HEK293 (cell line): ENCODE data around the gene ASB5.

Experiments
- CTCF ChIA-PET: fragments of 350-600 bp; formaldehyde crosslinking; extraction: SDS; loops from one replicate; lab custom pipeline; 2021; ENCODE audit warnings: antibody characterized with exemption; lab: Yijun Ruan, JAX
- POLR2A ChIA-PET: fragments of 300-600 bp; formaldehyde crosslinking; extraction: SDS; loops from one replicate; lab custom pipeline; 2020; ENCODE audit warnings: antibody characterized with exemption, inconsistent platforms; lab: Yijun Ruan, JAX
- H3K27ac ChIP-seq: fragments of 200-500 bp; sonication (Bioruptor generic); 2 replicates; pipeline ENCODE4 v1.5.1; 2014; ENCODE audit warnings: low read depth, low read length, control low read depth, inconsistent platforms; ENCODE audit errors: extremely low read depth
- H3K36me3 ChIP-seq, 2 experiments: fragments of 200-500 bp in 1 of 2; sonication (Bioruptor generic) in 1 of 2; 1 replicate in 1 of 2; 2 replicates in 1 of 2; pipeline ENCODE4 v1.5.1; 2014 to 2017; ENCODE audit warnings: inconsistent platforms in 2 of 2, low read length in 2 of 2; ENCODE audit not compliant: control insufficient read depth in 2 of 2, insufficient read depth in 1 of 2
- H3K4me1 ChIP-seq: fragments of 200-500 bp; sonication (Bioruptor generic); 2 replicates; pipeline ENCODE4 v1.5.1; 2014; ENCODE audit warnings: mild to moderate bottlenecking, low read length, inconsistent platforms; ENCODE audit not compliant: control insufficient read depth, insufficient read depth
- H3K4me3 ChIP-seq: 2 replicates; pipeline ENCODE4 v1.5.1; 2011; ENCODE audit warnings: low read depth, mild to moderate bottlenecking, control low read depth, low read length, moderate library complexity
- H3K9me3 ChIP-seq: fragments of 200-500 bp; sonication (Bioruptor generic); 2 replicates; pipeline ENCODE4 v1.5.1; 2014; ENCODE audit warnings: low read depth, low read length, inconsistent platforms; ENCODE audit not compliant: control insufficient read depth, insufficient read depth
- EGR2 ChIP-seq: fragments of 450-650 bp; formaldehyde crosslinking; IDR thresholded peaks from 2 replicates; pipeline ENCODE4 v1.5.1; 2016; ENCODE audit warnings: low read depth, missing biosample characterization, missing genetic modification characterization
- GFI1B ChIP-seq: fragments of 450-650 bp; formaldehyde crosslinking; IDR thresholded peaks from 2 replicates; pipeline ENCODE4 v1.5.1; 2016; ENCODE audit warnings: missing biosample characterization, missing genetic modification characterization
- OVOL3 ChIP-seq: fragments of 450-650 bp; formaldehyde crosslinking; IDR thresholded peaks from 2 replicates; pipeline ENCODE4 v1.5.1; 2016; ENCODE audit warnings: missing biosample characterization, missing genetic modification characterization
- SALL2 ChIP-seq: fragments of 450-650 bp; formaldehyde crosslinking; IDR thresholded peaks from 2 replicates; pipeline ENCODE4 v1.5.0; 2017; ENCODE audit warnings: missing biosample characterization, mild to moderate bottlenecking, missing genetic modification characterization, borderline replicate concordance
- SETDB1 ChIP-seq: IDR thresholded peaks from one replicate; pipeline ENCODE4 v1.6.1; 2017; ENCODE audit warnings: mild to moderate bottlenecking, low read length, moderate library complexity, mixed read lengths; ENCODE audit not compliant: insufficient read length
- TCF7L2 ChIP-seq: IDR thresholded peaks from 2 replicates; pipeline ENCODE4 v1.6.1; 2011; ENCODE audit warnings: low read depth, mild to moderate bottlenecking, inconsistent platforms, low read length, moderate library complexity, borderline replicate concordance
- WT1 ChIP-seq: fragments of 450-650 bp; formaldehyde crosslinking; IDR thresholded peaks from 2 replicates; pipeline ENCODE4 v1.5.1; 2016; ENCODE audit warnings: missing biosample characterization, missing genetic modification characterization
- ZBTB21 ChIP-seq: fragments of 450-650 bp; formaldehyde crosslinking; IDR thresholded peaks from 2 replicates; pipeline ENCODE4 v1.5.1; 2017; ENCODE audit warnings: missing biosample characterization, missing genetic modification characterization
- ZBTB7A ChIP-seq: fragments of 450-650 bp; formaldehyde crosslinking; IDR thresholded peaks from 2 replicates; pipeline ENCODE4 v1.5.1; 2016; ENCODE audit warnings: low read depth, missing biosample characterization, missing genetic modification characterization
- ZBTB8A ChIP-seq: fragments of 450-650 bp; formaldehyde crosslinking; IDR thresholded peaks from 2 replicates; pipeline ENCODE4 v1.5.1; 2016; ENCODE audit warnings: missing biosample characterization, missing genetic modification characterization
- ZFP37 ChIP-seq: fragments of 450-650 bp; formaldehyde crosslinking; IDR thresholded peaks from 2 replicates; pipeline ENCODE4 v1.5.1; 2016; ENCODE audit warnings: missing biosample characterization, missing genetic modification characterization
- ZNF112 ChIP-seq: fragments of 450-650 bp; formaldehyde crosslinking; IDR thresholded peaks from 2 replicates; pipeline ENCODE4 v1.5.0; 2017; ENCODE audit warnings: missing biosample characterization, missing genetic modification characterization
- ZNF169 ChIP-seq: fragments of 450-650 bp; formaldehyde crosslinking; IDR thresholded peaks from 2 replicates; pipeline ENCODE4 v1.5.1; 2016; ENCODE audit warnings: missing biosample characterization, missing genetic modification characterization
- ZNF2 ChIP-seq: fragments of 450-650 bp; formaldehyde crosslinking; IDR thresholded peaks from 2 replicates; pipeline ENCODE4 v1.5.1; 2016; ENCODE audit warnings: missing biosample characterization, missing genetic modification characterization
- ZNF221 ChIP-seq: fragments of 450-650 bp; formaldehyde crosslinking; IDR thresholded peaks from 2 replicates; pipeline ENCODE4 v1.5.1; 2017; ENCODE audit warnings: missing biosample characterization, missing genetic modification characterization, borderline replicate concordance
- ZNF354C ChIP-seq: fragments of 450-650 bp; formaldehyde crosslinking; IDR thresholded peaks from 2 replicates; pipeline ENCODE4 v1.5.1; 2016; ENCODE audit warnings: missing biosample characterization, missing genetic modification characterization, low read depth, borderline replicate concordance
- ZNF404 ChIP-seq: fragments of 450-650 bp; formaldehyde crosslinking; IDR thresholded peaks from 2 replicates; pipeline ENCODE4 v1.5.1; 2017; ENCODE audit warnings: missing biosample characterization, missing genetic modification characterization
- ZNF423 ChIP-seq: fragments of 450-650 bp; formaldehyde crosslinking; IDR thresholded peaks from 2 replicates; pipeline ENCODE4 v1.5.1; 2016; ENCODE audit warnings: missing biosample characterization, missing genetic modification characterization
- ZNF558 ChIP-seq: fragments of 450-650 bp; formaldehyde crosslinking; IDR thresholded peaks from 2 replicates; pipeline ENCODE4 v1.5.1; 2016; ENCODE audit warnings: missing biosample characterization, missing genetic modification characterization
- ZNF626 ChIP-seq: fragments of 450-650 bp; sonication (Bioruptor Pico); formaldehyde crosslinking; IDR thresholded peaks from 2 replicates; pipeline ENCODE4 v1.5.1; 2018; ENCODE audit warnings: missing biosample characterization, missing genetic modification characterization, inconsistent platforms
- ZNF654 ChIP-seq: fragments of 450-650 bp; formaldehyde crosslinking; IDR thresholded peaks from 2 replicates; pipeline ENCODE4 v1.5.1; 2016; ENCODE audit warnings: low read depth, missing biosample characterization, missing genetic modification characterization
- ZNF701 ChIP-seq: fragments of 450-650 bp; formaldehyde crosslinking; IDR thresholded peaks from 2 replicates; pipeline ENCODE4 v1.5.1; 2016; ENCODE audit warnings: missing biosample characterization, missing genetic modification characterization
- ZNF843 ChIP-seq: fragments of 450-650 bp; formaldehyde crosslinking; IDR thresholded peaks from 2 replicates; pipeline ENCODE4 v1.5.1; 2016; ENCODE audit warnings: missing biosample characterization, missing genetic modification characterization
- ZSCAN16 ChIP-seq: fragments of 450-650 bp; formaldehyde crosslinking; IDR thresholded peaks from 2 replicates; pipeline ENCODE4 v1.5.1; 2016; ENCODE audit warnings: missing biosample characterization, missing genetic modification characterization
- ZSCAN30 ChIP-seq: fragments of 450-650 bp; IDR thresholded peaks from 2 replicates; pipeline ENCODE4 v1.5.1; 2018; ENCODE audit warnings: missing biosample characterization, mild to moderate bottlenecking, missing genetic modification characterization, moderate library complexity
- TF ChIP-seq, protein P1 (sequence below): fragments of 450-650 bp; formaldehyde crosslinking; IDR thresholded peaks from 2 replicates; pipeline ENCODE4 v1.5.1; 2017; ENCODE audit warnings: missing biosample characterization, missing genetic modification characterization
- TF ChIP-seq, protein P2 (sequence below): fragments of 450-650 bp; formaldehyde crosslinking; IDR thresholded peaks from 2 replicates; pipeline ENCODE4 v1.5.1; 2016; ENCODE audit warnings: missing biosample characterization, missing genetic modification characterization
- TF ChIP-seq, protein P3 (sequence below): IDR thresholded peaks from 2 replicates; pipeline ENCODE4 v1.6.1; 2011; ENCODE audit warnings: mild to moderate bottlenecking, low read depth, low read length, borderline replicate concordance
- TF ChIP-seq, protein P4 (sequence below): fragments of 450-650 bp; formaldehyde crosslinking; IDR thresholded peaks from 2 replicates; pipeline ENCODE4; 2016; ENCODE audit warnings: missing biosample characterization, missing genetic modification characterization
- TF ChIP-seq, protein P5 (sequence below): fragments of 450-650 bp; formaldehyde crosslinking; IDR thresholded peaks from 2 replicates; pipeline ENCODE4 v1.5.1; 2016; ENCODE audit warnings: missing biosample characterization, missing genetic modification characterization

Gene ASB5

DNA sequence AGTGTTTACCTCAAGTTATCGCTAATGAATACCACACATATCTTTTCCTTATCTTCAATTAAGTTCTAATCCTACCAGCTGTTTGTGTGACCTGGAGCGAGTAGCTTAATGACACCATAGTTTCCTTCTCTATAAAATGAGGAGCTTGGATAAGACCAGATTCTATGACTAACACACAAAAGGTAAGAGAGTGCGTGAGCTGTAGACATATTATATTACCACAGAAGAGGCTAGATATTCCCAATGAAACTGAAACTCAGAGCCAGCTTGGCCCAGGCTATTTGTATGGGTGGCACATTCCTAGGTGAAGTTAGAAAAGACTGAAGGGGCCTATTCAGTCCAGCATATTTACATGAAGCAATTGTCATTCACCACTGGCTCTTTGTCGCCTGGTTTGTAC, 30.2 kb downstream of the ASB5 start (continued):
- TF ChIP-seq, protein P1, sequence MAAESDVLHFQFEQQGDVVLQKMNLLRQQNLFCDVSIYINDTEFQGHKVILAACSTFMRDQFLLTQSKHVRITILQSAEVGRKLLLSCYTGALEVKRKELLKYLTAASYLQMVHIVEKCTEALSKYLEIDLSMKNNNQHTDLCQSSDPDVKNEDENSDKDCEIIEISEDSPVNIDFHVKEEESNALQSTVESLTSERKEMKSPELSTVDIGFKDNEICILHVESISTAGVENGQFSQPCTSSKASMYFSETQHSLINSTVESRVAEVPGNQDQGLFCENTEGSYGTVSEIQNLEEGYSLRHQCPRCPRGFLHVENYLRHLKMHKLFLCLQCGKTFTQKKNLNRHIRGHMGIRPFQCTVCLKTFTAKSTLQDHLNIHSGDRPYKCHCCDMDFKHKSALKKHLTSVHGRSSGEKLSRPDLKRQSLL (tag by site-specific recombination), result peak; percentile 60; the same call in 1 of the 2 replicates
- TF ChIP-seq ZNF221 (tag by site-specific recombination) (no peak), ZNF654 (tag by site-specific recombination) (no peak), ZSCAN16 (no peak)
- TF ChIP-seq, all 188 proteins: peak for 2

DNA sequence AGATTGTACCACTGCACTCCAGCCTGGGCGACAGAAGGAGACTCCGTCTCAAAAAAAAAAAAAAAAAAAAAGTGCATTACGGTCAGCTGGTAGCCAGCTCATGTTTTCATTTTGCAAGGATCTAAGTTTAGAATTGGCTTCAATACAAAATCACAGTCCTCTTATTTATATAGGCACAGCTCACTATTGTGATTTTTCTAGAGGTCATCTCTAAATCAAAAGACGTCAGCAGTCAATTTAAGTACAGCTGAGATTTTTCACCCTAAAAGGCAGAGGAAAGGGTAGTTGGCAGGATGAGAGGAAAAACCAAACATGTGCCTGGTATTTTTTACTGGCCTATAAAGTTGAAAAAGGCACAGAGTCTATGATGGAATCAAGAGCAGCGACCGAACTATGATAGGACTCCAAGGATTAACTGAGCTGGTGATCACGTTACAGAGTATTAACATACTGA, 30.8 kb downstream of the ASB5 start:
- H3K36me3 ChIP-seq, result no peaks in the 10 kb centered on the region
- no peak overlapping the region for H3K4me3 ChIP-seq
- H3K4me1 ChIP-seq, result peaks cover 7% of the 10 kb centered on the region
- ChIA-PET POLR2A (interaction anchor here (0.7 kb wide), 1 partner anchor 30 kb away, joined by 3 read pairs; no protein-coding TSS in a partner anchor), CTCF (no interaction called here)
- H3K9me3 ChIP-seq, result no peaks in the 10 kb centered on the region
- H3K27ac ChIP-seq, result no peak overlapping the region
- TF ChIP-seq ZNF558, result no peak
- TF ChIP-seq ZNF423 (tag by site-specific recombination), result no peak
- no peak for TF ChIP-seq ZNF404 (tag by site-specific recombination)
- TF ChIP-seq, protein P2, sequence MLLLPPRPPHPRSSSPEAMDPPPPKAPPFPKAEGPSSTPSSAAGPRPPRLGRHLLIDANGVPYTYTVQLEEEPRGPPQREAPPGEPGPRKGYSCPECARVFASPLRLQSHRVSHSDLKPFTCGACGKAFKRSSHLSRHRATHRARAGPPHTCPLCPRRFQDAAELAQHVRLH (tag by site-specific recombination), result peak; percentile 45
- no peak for TF ChIP-seq ZFP37 (tag by site-specific recombination)
- TF ChIP-seq SETDB1, result no peak
- no peak for TF ChIP-seq ZBTB8A
- TF ChIP-seq ZBTB21 (tag by site-specific recombination), result no peak
- TF ChIP-seq GFI1B (tag by site-specific recombination), result peak; percentile 96
- TF ChIP-seq, protein P3, sequence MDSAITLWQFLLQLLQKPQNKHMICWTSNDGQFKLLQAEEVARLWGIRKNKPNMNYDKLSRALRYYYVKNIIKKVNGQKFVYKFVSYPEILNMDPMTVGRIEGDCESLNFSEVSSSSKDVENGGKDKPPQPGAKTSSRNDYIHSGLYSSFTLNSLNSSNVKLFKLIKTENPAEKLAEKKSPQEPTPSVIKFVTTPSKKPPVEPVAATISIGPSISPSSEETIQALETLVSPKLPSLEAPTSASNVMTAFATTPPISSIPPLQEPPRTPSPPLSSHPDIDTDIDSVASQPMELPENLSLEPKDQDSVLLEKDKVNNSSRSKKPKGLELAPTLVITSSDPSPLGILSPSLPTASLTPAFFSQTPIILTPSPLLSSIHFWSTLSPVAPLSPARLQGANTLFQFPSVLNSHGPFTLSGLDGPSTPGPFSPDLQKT, result no peak
- no peak for TF ChIP-seq WT1 (tag by site-specific recombination)
- TF ChIP-seq, protein P4, sequence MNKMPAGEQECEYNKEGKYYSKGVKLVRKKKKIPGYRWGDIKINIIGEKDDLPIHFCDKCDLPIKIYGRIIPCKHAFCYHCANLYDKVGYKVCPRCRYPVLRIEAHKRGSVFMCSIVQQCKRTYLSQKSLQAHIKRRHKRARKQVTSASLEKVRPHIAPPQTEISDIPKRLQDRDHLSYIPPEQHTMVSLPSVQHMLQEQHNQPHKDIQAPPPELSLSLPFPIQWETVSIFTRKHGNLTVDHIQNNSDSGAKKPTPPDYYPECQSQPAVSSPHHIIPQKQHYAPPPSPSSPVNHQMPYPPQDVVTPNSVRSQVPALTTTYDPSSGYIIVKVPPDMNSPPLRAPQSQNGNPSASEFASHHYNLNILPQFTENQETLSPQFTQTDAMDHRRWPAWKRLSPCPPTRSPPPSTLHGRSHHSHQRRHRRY (tag by site-specific recombination), result no peak
- TF ChIP-seq TCF7L2, result no peak
- no peak for TF ChIP-seq ZNF112 (tag by site-specific recombination)
- no peak for TF ChIP-seq SALL2
- no peak for TF ChIP-seq ZNF221 (tag by site-specific recombination)
- no peak for TF ChIP-seq ZNF626
- no peak for TF ChIP-seq ZNF2 (tag by site-specific recombination)
- no peak for TF ChIP-seq EGR2 (tag by site-specific recombination)
- no peak for TF ChIP-seq ZNF354C
- TF ChIP-seq ZSCAN30 (tag by site-specific recombination), result peak; percentile 67
- TF ChIP-seq ZNF169, result no peak
- TF ChIP-seq ZNF701 (tag by site-specific recombination), result no peak
- peak; percentile 74 for TF ChIP-seq ZNF843
- no peak for TF ChIP-seq ZBTB7A (tag by site-specific recombination)
- TF ChIP-seq, protein P5, sequence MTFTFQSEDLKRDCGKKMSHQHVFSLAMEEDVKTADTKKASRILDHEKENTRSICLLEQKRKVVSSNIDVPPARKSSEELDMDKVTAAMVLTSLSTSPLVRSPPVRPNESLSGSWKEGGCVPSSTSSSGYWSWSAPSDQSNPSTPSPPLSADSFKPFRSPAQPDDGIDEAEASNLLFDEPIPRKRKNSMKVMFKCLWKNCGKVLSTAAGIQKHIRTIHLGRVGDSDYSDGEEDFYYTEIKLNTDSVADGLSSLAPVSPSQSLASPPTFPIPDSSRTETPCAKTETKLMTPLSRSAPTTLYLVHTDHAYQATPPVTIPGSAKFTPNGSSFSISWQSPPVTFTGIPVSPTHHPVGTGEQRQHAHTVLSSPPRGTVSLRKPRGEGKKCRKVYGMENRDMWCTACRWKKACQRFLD (tag by site-specific recombination), result no peak
- TF ChIP-seq OVOL3 (tag by site-specific recombination), result 0 out of 2 replicates have a peak, but pooled peaks have one; percentile 49
